HepG2 (cell line): Measurements from ENCODE around the gene FAM168A. TPM values are rescaled to one million over a fixed set of nuclear protein-coding genes. Genes with fewer than 3 reads are reported as not detected.

ENCODE experiments used
- ATAC-seq: fragments of 200-7000 bp; cut with Tn5 transposase; 3 replicates; pipeline ENCODE4 v1.9.1; 2020; ENCODE audit warnings: mild to moderate bottlenecking, moderate library complexity
- BruUV-seq: library from RNA; stranded (reverse); fragments of 400-500 nt; replicated peaks from 2 replicates; lab custom pipeline; 2021; lab: Mats Ljungman, UMichigan
- CTCF ChIA-PET: fragments of 300-600 bp; formaldehyde crosslinking; extraction: SDS; loops from one replicate; lab custom pipeline; 2021; ENCODE audit warnings: low total read pairs, inconsistent platforms, low intra/inter-chr PET ratio; lab: Yijun Ruan, JAX
- POLR2A ChIA-PET: fragments of 350-600 bp; sonication (Branson Sonifier 250); formaldehyde crosslinking; loops from one replicate; lab custom pipeline; 2020; ENCODE audit warnings: antibody characterized with exemption, inconsistent platforms; lab: Yijun Ruan, JAX
- DNase-seq: peaks from one replicate; pipeline ENCODE4 v3.0.0-alpha.2; 2015; ENCODE audit warnings: low spot score
- FAIRE-seq: peaks from 3 replicates; lab custom pipeline; 2011; peaks lifted over from hg19 to GRCh38; lab: Jason Lieb, UNC
- H2AFZ ChIP-seq: one replicate; pipeline ENCODE4 v1.6.1; 2011; ENCODE audit warnings: low read length, inconsistent platforms
- H3K27ac ChIP-seq: fragments of 300-600 bp; 3 replicates; pipeline ENCODE4 v1.8.0; 2011; ENCODE audit warnings: mixed run types, mild to moderate bottlenecking, mixed read lengths, low read length, inconsistent platforms; ENCODE audit not compliant: insufficient read depth; ENCODE audit errors: extremely low read length
- H3K27me3 ChIP-seq, 2 experiments: fragments of 200-600 bp in 1 of 2; 2 replicates in 1 of 2; 3 replicates in 1 of 2; pipeline versions ENCODE4 v1.6.0 to v1.8.0; 2011; ENCODE audit warnings: low read length in 2 of 2, mild to moderate bottlenecking in 2 of 2, moderate library complexity in 2 of 2, inconsistent platforms in 1 of 2; ENCODE audit not compliant: insufficient read depth in 2 of 2, control insufficient read depth in 1 of 2
- H3K36me3 ChIP-seq, 2 experiments: fragments of 200-600 bp in 1 of 2; replicated peaks in 1 of 2; 2 replicates in 1 of 2; 3 replicates in 1 of 2; pipeline versions ENCODE4 v1.5.1 to v1.8.0; 2011; ENCODE audit warnings: low read length in 2 of 2, inconsistent platforms in 1 of 2; ENCODE audit not compliant: insufficient read depth in 2 of 2, control insufficient read depth in 1 of 2
- H3K4me1 ChIP-seq: 2 replicates; pipeline ENCODE4 v1.5.1; 2012; ENCODE audit warnings: low read length, inconsistent platforms; ENCODE audit not compliant: insufficient read depth
- H3K4me2 ChIP-seq: 2 replicates; pipeline ENCODE4 v1.6.0; 2011; ENCODE audit warnings: low read depth, low read length, inconsistent platforms
- H3K4me3 ChIP-seq, 3 experiments: fragments of 200-600 bp in 1 of 3; sonication (generic), shearing (Covaris generic) in 1 of 3; replicated peaks in 1 of 3; 2 replicates each; pipeline ENCODE4 v1.5.1; 2011 to 2016; ENCODE audit warnings: low read length in 3 of 3, inconsistent platforms in 2 of 3, low read depth in 2 of 3, mild to moderate bottlenecking in 2 of 3, control low read depth in 1 of 3, mixed read lengths in 1 of 3; ENCODE audit not compliant: insufficient read depth in 1 of 3
- H3K79me2 ChIP-seq: one replicate; pipeline ENCODE4 v1.6.1; 2011; ENCODE audit warnings: low read length, inconsistent platforms; ENCODE audit not compliant: insufficient read depth
- H3K9ac ChIP-seq: 2 replicates; pipeline ENCODE4 v1.6.0; 2011; ENCODE audit warnings: mild to moderate bottlenecking, low read depth, low read length, inconsistent platforms; ENCODE audit not compliant: insufficient read depth
- H3K9me3 ChIP-seq: 2 replicates; pipeline ENCODE4 v1.5.1; 2012; ENCODE audit warnings: mild to moderate bottlenecking, low read length
- H4K20me1 ChIP-seq: 2 replicates; pipeline ENCODE4 v1.6.0; 2011; ENCODE audit warnings: inconsistent platforms, mild to moderate bottlenecking, low read length, moderate library complexity; ENCODE audit not compliant: insufficient read depth
- ARID5B ChIP-seq: IDR thresholded peaks from 2 replicates; pipeline ENCODE4 v1.4.0; 2020; ENCODE audit warnings: mild to moderate bottlenecking, missing genetic modification reagents
- ATF1 ChIP-seq: IDR thresholded peaks from 2 replicates; pipeline ENCODE4 v1.6.1; 2016; ENCODE audit warnings: mild to moderate bottlenecking, control low read depth
- ATF7 ChIP-seq, 2 experiments: fragments of 450-650 bp in 1 of 2; sonication (generic) in 1 of 2; formaldehyde crosslinking in 1 of 2; IDR thresholded peaks; 2 replicates each; pipeline versions ENCODE4 v1.4.0 to v1.6.1; 2016 to 2020; ENCODE audit warnings: antibody characterized with exemption in 1 of 2, mild to moderate bottlenecking in 1 of 2, missing genetic modification reagents in 1 of 2
- CREB3 ChIP-seq: sonication (generic); formaldehyde crosslinking; IDR thresholded peaks from 2 replicates; pipeline ENCODE4 v1.5.0; 2020; ENCODE audit warnings: missing genetic modification reagents
- EEA1 ChIP-seq: sonication (generic); formaldehyde crosslinking; IDR thresholded peaks from 2 replicates; pipeline ENCODE4 v1.5.1; 2020; ENCODE audit warnings: mild to moderate bottlenecking, missing genetic modification reagents, borderline replicate concordance
- FLYWCH1 ChIP-seq: sonication (generic); formaldehyde crosslinking; IDR thresholded peaks from 2 replicates; pipeline ENCODE4 v1.8.1; 2023; ENCODE audit warnings: mild to moderate bottlenecking, missing genetic modification reagents
- KDM3A ChIP-seq: IDR thresholded peaks from 2 replicates; pipeline ENCODE4 v1.6.1; 2018; ENCODE audit warnings: low read depth, missing compliant biosample characterization
- KDM5B ChIP-seq: sonication (generic); formaldehyde crosslinking; IDR thresholded peaks from 2 replicates; pipeline ENCODE4 v1.4.0; 2020; ENCODE audit warnings: missing genetic modification reagents, mild to moderate bottlenecking, borderline replicate concordance
- KLF16 ChIP-seq, 2 experiments: sonication (generic) in 1 of 2; formaldehyde crosslinking in 1 of 2; IDR thresholded peaks; 2 replicates each; pipeline versions ENCODE4 v1.6.1 to v1.8.0; 2016 to 2023; ENCODE audit warnings: missing genetic modification reagents in 2 of 2, missing compliant biosample characterization in 1 of 2
- POLR2AphosphoS5 ChIP-seq: IDR thresholded peaks from 2 replicates; pipeline ENCODE4 v1.6.1; 2012; ENCODE audit warnings: low read depth, low read length
- SMARCC2 ChIP-seq: fragments of 450-650 bp; IDR thresholded peaks from 2 replicates; pipeline ENCODE4 v1.6.1; 2017; ENCODE audit warnings: antibody characterized with exemption, mild to moderate bottlenecking
- STAG1 ChIP-seq: sonication (generic); formaldehyde crosslinking; IDR thresholded peaks from 2 replicates; pipeline ENCODE4 v1.4.0; 2020; ENCODE audit warnings: missing genetic modification reagents
- TRIM22 ChIP-seq: fragments of 450-650 bp; IDR thresholded peaks from 2 replicates; pipeline ENCODE4 v1.6.1; 2017
- ZFY ChIP-seq: sonication (generic); formaldehyde crosslinking; IDR thresholded peaks from 2 replicates; pipeline ENCODE4 v1.4.0; 2020; ENCODE audit warnings: missing genetic modification reagents
- ZMAT5 ChIP-seq: sonication (generic); formaldehyde crosslinking; IDR thresholded peaks from 2 replicates; pipeline ENCODE4 v1.5.0; 2020; ENCODE audit warnings: mild to moderate bottlenecking, low read depth, missing genetic modification reagents, borderline replicate concordance
- ZNF101 ChIP-seq: sonication (generic); formaldehyde crosslinking; IDR thresholded peaks from 2 replicates; pipeline ENCODE4 v1.4.0; 2020; ENCODE audit warnings: mild to moderate bottlenecking, low read depth, missing genetic modification reagents, borderline replicate concordance
- ZNF326 ChIP-seq: sonication (generic); formaldehyde crosslinking; IDR thresholded peaks from 2 replicates; pipeline ENCODE4 v1.4.0; 2020; ENCODE audit warnings: missing genetic modification reagents, borderline replicate concordance
- ZNF749 ChIP-seq: sonication (generic); formaldehyde crosslinking; IDR thresholded peaks from 2 replicates; pipeline ENCODE4 v1.8.0; 2022; ENCODE audit warnings: mild to moderate bottlenecking, missing genetic modification reagents, moderate library complexity, borderline replicate concordance
- ZNF773 ChIP-seq: sonication (generic); formaldehyde crosslinking; IDR thresholded peaks from 2 replicates; pipeline ENCODE4 v1.4.0; 2020; ENCODE audit warnings: missing genetic modification reagents, borderline replicate concordance
- WGBS: methylation state at CpG from one replicate; pipeline ENCODE4 v1.1.6; 2017; ENCODE audit warnings: low lambda C conversion rate; 5-methylcytosine and 5-hydroxymethylcytosine counted together
- in situ Hi-C: cut with HindIII; loops from 2 replicates; pipeline ENCODE4 v1.10.0; 2017; ENCODE audit warnings: low pct_unique_long_range_greater_than_20kb; ENCODE audit not compliant: extremely low pct_ligation_motif_present
- intact Hi-C: fragments of 100-400 bp; cut with micrococcal nuclease; formaldehyde crosslinking; loops from one replicate; pipeline ENCODE4 v1.10.0; 2022; ENCODE audit not compliant: unreplicated experiment
- polyA plus RNA-seq, 8 experiments: library from polyadenylated mRNA; depleted of rRNA in 3 of 8; stranded (reverse) in 7 of 8; unstranded in 1 of 8; fragments of >200 nt; fragmentation: Illumina TruSeq in 4 of 8; extraction: Trizol in 4 of 8; gene quantifications; 2 replicates each; pipeline versions ENCODE4 v1.2.1 to v1.2.3, GENCODE V29; 2011 to 2016; ENCODE audit warnings: low read depth in 4 of 8, missing spikeins in 1 of 8, mixed read lengths in 1 of 8; ENCODE audit not compliant: insufficient read depth in 1 of 8
- total RNA-seq, 5 experiments: library from RNA; depleted of rRNA; stranded (reverse); fragments of >200 nt; fragmentation: Illumina TruSeq; extraction: Trizol; gene quantifications; 2 replicates each; pipeline ENCODE4 v1.2.3, GENCODE V29; 2016; ENCODE audit warnings: low read depth in 1 of 5

Gene FAM168A
- total and polyA plus RNA-seq, 2 of the 13 experiments (the other 11 are each of a cell fraction or from before 2014, with no cell fraction given): 13.9 to 15.8 TPM

- TF ChIP-seq FLYWCH1: no peak
- TF ChIP-seq SMARCC2: no peak
These were observed 166.5 kb downstream of the FAM168A start (continued) for GRCh38 chr11:73431396-73431795.

- ChIA-PET CTCF (no interaction called here), POLR2A (no interaction called here)
- H2AFZ ChIP-seq: no peak overlapping the region
- intact Hi-C loops (no loop called here), in situ Hi-C loops (no loop called here)
- FAIRE-seq: no peak
- peaks cover 0 to 10% of the 10 kb centered on the region in 2 experiments; a peak in 2 of 5 replicates for H3K36me3 ChIP-seq
- no TSS peak for BruUV-seq
- H3K79me2 ChIP-seq: no peaks in the 10 kb centered on the region
- WGBS: 94% methylated on average over 3 of the region's 4 CpGs
- no peak overlapping the region for H3K9ac ChIP-seq
- no peak for DNase-seq
- H4K20me1 ChIP-seq: no peaks in the 10 kb centered on the region; the same call in 1 of the 2 replicates
- H3K4me1 ChIP-seq: no peaks in the 10 kb centered on the region
- H3K9me3 ChIP-seq: no peaks in the 10 kb centered on the region
- no peak overlapping the region for H3K4me2 ChIP-seq
- no peak overlapping the region for H3K4me3 ChIP-seq
- H3K27me3 ChIP-seq: no peaks in the 10 kb centered on the region
- no peak overlapping the region for H3K27ac ChIP-seq
- ATAC-seq: no peak
- TF ChIP-seq EEA1 (CRISPR knock-in tag) (no peak), ZMAT5 (CRISPR knock-in tag) (no peak), KLF16 (CRISPR knock-in tag; IDR thresholded peaks at IDR 0.05) (no peak), STAG1 (CRISPR knock-in tag) (no peak), ATF1 (CRISPR knock-in tag) (no peak), KDM5B (no peak), POLR2AphosphoS5 (no peak), KDM3A (no peak), ATF7 (IDR thresholded peaks at IDR 0.05) (no peak), ATF7 (CRISPR knock-in tag; IDR thresholded peaks at IDR 0.05) (no peak), ZNF749 (CRISPR knock-in tag) (no peak), ZFY (no peak), ZNF773 (CRISPR knock-in tag) (no peak), ZNF326 (CRISPR knock-in tag) (no peak), TRIM22 (no peak), ZNF101 (CRISPR knock-in tag) (no peak), ARID5B (CRISPR knock-in tag) (no peak), CREB3 (CRISPR knock-in tag) (no peak)
These were observed 167.6 kb downstream of the FAM168A start for GRCh38 chr11:73430326-73430725.
